DMS114 treated with DMSO at 0.1 percent for 48 hours (cell line): ENCODE data around the gene TBX6.

Experiments used
- DNase-seq: peaks from one replicate; lab custom pipeline; 2025; ENCODE audit not compliant: unreplicated experiment; lab: John Stamatoyannopoulos, UW

The TBX6 gene

GRCh38 chr16:30040221-30040620 is 51.5 kb downstream of the TBX6 start:
- DNase-seq, result no peak
